HCT116 (cell line): Measurements from ENCODE around the gene PRKCA. TPM values are rescaled to one million over a fixed set of nuclear protein-coding genes. Genes with fewer than 3 reads are reported as not detected.

Experiments
- ATAC-seq: fragments of 200-7000 bp; cut with Tn5 transposase; 2 replicates; pipeline ENCODE4 v1.9.1; 2020; ENCODE audit warnings: mild to moderate bottlenecking, moderate library complexity
- BruUV-seq: library from RNA; stranded (reverse); fragments of 400-500 nt; replicated peaks from 2 replicates; lab custom pipeline; 2021; lab: Mats Ljungman, UMichigan
- CTCF ChIA-PET: fragments of 300-600 bp; sonication (Branson Sonifier 250); formaldehyde crosslinking; loops from one replicate; lab custom pipeline; 2021; ENCODE audit warnings: antibody characterized with exemption; lab: Charles Lee
- POLR2A ChIA-PET: fragments of 300-600, 350-600 bp; sonication (Branson Sonifier 250); formaldehyde crosslinking; loops from one replicate; lab custom pipeline; 2021; ENCODE audit warnings: antibody characterized with exemption; lab: Charles Lee
- RAD21 ChIA-PET, 2 experiments: fragments of 300-600 bp; sonication (Branson Sonifier 250); formaldehyde crosslinking; loops; one replicate each; lab custom pipeline; 2023; ENCODE audit warnings: low total read pairs in 2 of 2; ENCODE audit not compliant: uncharacterized antibody in 2 of 2, unreplicated experiment in 2 of 2, low non-redundant PET in 1 of 2; lab: Charles Lee
- DNase-seq: peaks from one replicate; pipeline ENCODE4 v3.0.0-alpha.2; 2010; ENCODE audit warnings: low read depth, low spot score
- H2AFZ ChIP-seq: fragments of 200-600 bp; shearing (Covaris generic), sonication (generic); 2 replicates; pipeline ENCODE4 v1.6.1; 2017; ENCODE audit warnings: low read depth, mixed run types, mixed read lengths, antibody characterized with exemption, low read length; ENCODE audit not compliant: poor library complexity, severe bottlenecking
- H3K27ac ChIP-seq: 2 replicates; pipeline ENCODE4 v1.5.1; 2012; ENCODE audit warnings: low read depth, low read length
- H3K27me3 ChIP-seq: fragments of 200-600 bp; sonication (generic); 2 replicates; pipeline ENCODE4 v1.6.1; 2016; ENCODE audit warnings: mixed run types, low read length, mixed read lengths; ENCODE audit not compliant: insufficient read depth
- H3K36me3 ChIP-seq, 2 experiments: fragments of 200-500 bp in 1 of 2; fragments of 200-600 bp in 1 of 2; sonication (Bioruptor generic) in 1 of 2; sonication (generic) in 1 of 2; 2 replicates each; pipeline versions ENCODE4 v1.5.1 to v1.6.1; 2014 to 2016; ENCODE audit warnings: low read length in 2 of 2, inconsistent platforms in 1 of 2, mixed read lengths in 1 of 2, mixed run types in 1 of 2; ENCODE audit not compliant: insufficient read depth in 2 of 2, control insufficient read depth in 1 of 2
- H3K4me1 ChIP-seq, 2 experiments: fragments of 200-600 bp in 1 of 2; sonication (generic) in 1 of 2; 2 replicates each; pipeline versions ENCODE4 v1.5.1 to v1.6.1; 2012 to 2017; ENCODE audit warnings: low read length in 2 of 2, inconsistent platforms in 1 of 2, mild to moderate bottlenecking in 1 of 2, mixed read lengths in 1 of 2, mixed run types in 1 of 2, moderate library complexity in 1 of 2; ENCODE audit not compliant: insufficient read depth in 2 of 2, control insufficient read depth in 1 of 2
- H3K4me2 ChIP-seq: fragments of 200-600 bp; sonication (generic); 2 replicates; pipeline ENCODE4 v1.6.1; 2017; ENCODE audit warnings: mixed run types, low read length, mixed read lengths
- H3K4me3 ChIP-seq, 2 experiments: fragments of 200-600 bp in 1 of 2; sonication (generic) in 1 of 2; replicated peaks in 1 of 2; 2 replicates each; pipeline ENCODE4 v1.5.1; 2011 to 2016; ENCODE audit warnings: low read length in 2 of 2, control low read depth in 1 of 2, low read depth in 1 of 2, mild to moderate bottlenecking in 1 of 2, mixed read lengths in 1 of 2, mixed run types in 1 of 2
- H3K79me2 ChIP-seq: fragments of 200-600 bp; sonication (generic); 2 replicates; pipeline ENCODE4 v1.6.1; 2017; ENCODE audit warnings: mild to moderate bottlenecking, mixed run types, low read length, moderate library complexity, mixed read lengths; ENCODE audit not compliant: insufficient read depth
- H3K9ac ChIP-seq: fragments of 200-600 bp; sonication (generic); 2 replicates; pipeline ENCODE4 v1.6.1; 2016; ENCODE audit warnings: low read length, mixed read lengths
- H3K9me2 ChIP-seq: fragments of 200-600 bp; sonication (generic), shearing (Covaris generic); 2 replicates; pipeline ENCODE4 v1.6.1; 2017; ENCODE audit warnings: mixed run types, mild to moderate bottlenecking, moderate library complexity; ENCODE audit not compliant: insufficient read depth
- H3K9me3 ChIP-seq, 2 experiments: fragments of 200-500 bp in 1 of 2; fragments of 200-600 bp in 1 of 2; sonication (Bioruptor generic) in 1 of 2; sonication (generic) in 1 of 2; 2 replicates each; pipeline ENCODE4 v1.6.1; 2014 to 2017; ENCODE audit warnings: low read length in 2 of 2, mixed read lengths in 2 of 2, inconsistent platforms in 1 of 2, low read depth in 1 of 2, mild to moderate bottlenecking in 1 of 2, mixed run types in 1 of 2, moderate library complexity in 1 of 2; ENCODE audit not compliant: control insufficient read depth in 1 of 2, insufficient read depth in 1 of 2
- H4K20me1 ChIP-seq: fragments of 200-600 bp; sonication (generic), shearing (Covaris generic); 2 replicates; pipeline ENCODE4 v1.6.1; 2017; ENCODE audit warnings: mixed run types, mild to moderate bottlenecking, moderate library complexity; ENCODE audit not compliant: insufficient read depth
- CBX3 ChIP-seq: IDR thresholded peaks from 2 replicates; pipeline ENCODE4 v1.6.1; 2012; ENCODE audit warnings: low read depth
- CEBPB ChIP-seq: IDR thresholded peaks from 2 replicates; pipeline ENCODE4 v1.6.1; 2012; ENCODE audit warnings: low read depth
- EGR1 ChIP-seq: IDR thresholded peaks from 2 replicates; pipeline ENCODE4 v1.6.1; 2012; ENCODE audit warnings: low read depth
- ELF1 ChIP-seq: IDR thresholded peaks from 2 replicates; pipeline ENCODE4 v1.6.1; 2012; ENCODE audit warnings: low read depth, borderline replicate concordance
- EZH2phosphoT487 ChIP-seq: fragments of 200-600 bp; IDR thresholded peaks from 2 replicates; pipeline ENCODE4 v1.6.1; 2018; ENCODE audit warnings: antibody characterized with exemption, borderline replicate concordance
- FOSL1 ChIP-seq: IDR thresholded peaks from 2 replicates; pipeline ENCODE4 v1.6.1; 2012; ENCODE audit warnings: low read depth
- JUND ChIP-seq: IDR thresholded peaks from 2 replicates; pipeline ENCODE4 v1.6.1; 2012
- POLR2A ChIP-seq: IDR thresholded peaks from 2 replicates; pipeline ENCODE4 v1.7.0; 2011; ENCODE audit warnings: borderline replicate concordance; ENCODE audit not compliant: insufficient read depth, insufficient read length; ENCODE audit errors: extremely low read depth
- POLR2AphosphoS5 ChIP-seq: IDR thresholded peaks from 2 replicates; pipeline ENCODE4 v1.6.1; 2011; ENCODE audit warnings: mild to moderate bottlenecking, low read depth, low read length, moderate library complexity
- SIN3A ChIP-seq: IDR thresholded peaks from 2 replicates; pipeline ENCODE4 v1.6.1; 2012; ENCODE audit warnings: low read depth
- SP1 ChIP-seq: IDR thresholded peaks from 2 replicates; pipeline ENCODE4 v1.6.1; 2012; ENCODE audit warnings: low read depth
- SRF ChIP-seq: IDR thresholded peaks from 2 replicates; pipeline ENCODE4 v1.6.1; 2012; ENCODE audit warnings: low read depth
- YY1 ChIP-seq: IDR thresholded peaks from 2 replicates; pipeline ENCODE4 v1.6.1; 2011; ENCODE audit warnings: low read length, low read depth, moderate library complexity, mild to moderate bottlenecking; ENCODE audit not compliant: insufficient replicate concordance; ENCODE audit errors: extremely low read depth
- ZFX ChIP-seq: fragments of 450-650 bp; IDR thresholded peaks from 2 replicates; pipeline ENCODE4 v1.6.1; 2017
- ZNF274 ChIP-seq: fragments of 200-500 bp; sonication (Bioruptor generic); IDR thresholded peaks from 2 replicates; pipeline ENCODE4 v1.6.1; 2014; ENCODE audit warnings: mild to moderate bottlenecking, low read depth, low read length, inconsistent platforms
- intact Hi-C: fragments of 100-400 bp; cut with micrococcal nuclease; formaldehyde crosslinking; loops from 2 replicates; pipeline ENCODE4 v1.10.0; 2022
- total RNA-seq: library from RNA; stranded (reverse); gene quantifications from one replicate; pipeline ENCODE4 v1.2.1, GENCODE V29; 2021; ENCODE audit not compliant: unreplicated experiment
- TF ChIP-seq, protein P1 (sequence below): IDR thresholded peaks from 2 replicates; pipeline ENCODE4 v1.6.1; 2012
- TF ChIP-seq, protein P2 (sequence below): IDR thresholded peaks from 2 replicates; pipeline ENCODE4 v1.6.1; 2012; ENCODE audit warnings: low read depth
- TF ChIP-seq, protein P3 (sequence below): IDR thresholded peaks from 2 replicates; pipeline ENCODE4 v1.6.1; 2011; ENCODE audit warnings: mild to moderate bottlenecking, low read length, moderate library complexity; ENCODE audit not compliant: insufficient replicate concordance; ENCODE audit errors: extremely low read depth
- TF ChIP-seq, protein P4 (sequence below): IDR thresholded peaks from 2 replicates; pipeline ENCODE4 v1.6.1; 2012

Gene PRKCA
- total RNA-seq, 1 experiment from 2014 or later = 18.8 TPM

DNA sequence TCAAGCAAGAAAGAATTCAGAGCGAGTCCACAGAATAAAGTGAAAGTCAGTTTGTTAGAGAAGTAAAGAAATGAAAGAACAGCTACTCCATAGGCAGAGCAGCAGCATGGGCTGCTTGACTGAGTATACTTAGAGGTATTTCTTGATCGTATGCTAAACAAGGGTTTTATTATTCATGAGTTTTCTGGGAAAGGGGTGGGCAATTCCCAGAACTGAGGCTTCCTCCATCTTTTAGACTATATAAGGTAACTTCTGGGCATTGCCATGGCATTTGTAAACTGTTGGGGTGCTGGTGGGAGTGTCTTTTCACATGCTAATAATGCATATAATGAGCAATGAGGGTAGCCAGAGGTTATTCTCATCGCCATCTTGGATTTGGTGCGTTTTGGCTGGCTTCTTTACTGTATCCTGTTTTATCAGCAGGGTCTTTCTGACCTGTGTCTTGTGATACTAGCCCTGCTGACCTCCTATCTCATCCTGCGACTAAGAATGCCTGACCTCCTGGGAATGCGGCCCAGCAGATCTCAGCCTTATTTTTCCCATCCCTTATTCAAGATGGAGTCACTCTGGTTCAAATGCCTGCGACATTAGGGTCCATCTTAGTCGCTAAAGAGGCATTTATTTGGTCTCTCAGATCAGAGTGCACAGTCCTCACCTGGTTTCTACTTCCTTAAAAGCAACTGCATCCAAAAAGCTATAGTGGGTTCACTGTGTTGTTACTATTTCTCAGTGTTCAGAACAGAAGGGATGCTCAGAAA lies 432.0 kb downstream of the PRKCA start:
- Histone ChIP-seq H3K79me2 (no peaks in the 10 kb centered on the region), H3K9ac (no peak overlapping the region), H3K27ac (no peak overlapping the region), H3K36me3 (no peaks in the 10 kb centered on the region), H3K4me1 (peaks cover 0 to 5% of the 10 kb centered on the region in 2 experiments; a peak in 2 of 4 replicates), H3K4me3 (no peak overlapping the region), H3K9me3 (no peaks in the 10 kb centered on the region), H2AFZ (no peak overlapping the region), H3K4me2 (no peak overlapping the region), H4K20me1 (no peaks in the 10 kb centered on the region), H3K27me3 (no peaks in the 10 kb centered on the region), H3K9me2 (no peaks in the 10 kb centered on the region)
- TF ChIP-seq, protein P1, sequence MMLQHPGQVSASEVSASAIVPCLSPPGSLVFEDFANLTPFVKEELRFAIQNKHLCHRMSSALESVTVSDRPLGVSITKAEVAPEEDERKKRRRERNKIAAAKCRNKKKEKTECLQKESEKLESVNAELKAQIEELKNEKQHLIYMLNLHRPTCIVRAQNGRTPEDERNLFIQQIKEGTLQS = no peak
- no peak for TF ChIP-seq JUND
- no peak for TF ChIP-seq SP1
- TF ChIP-seq, protein P2, sequence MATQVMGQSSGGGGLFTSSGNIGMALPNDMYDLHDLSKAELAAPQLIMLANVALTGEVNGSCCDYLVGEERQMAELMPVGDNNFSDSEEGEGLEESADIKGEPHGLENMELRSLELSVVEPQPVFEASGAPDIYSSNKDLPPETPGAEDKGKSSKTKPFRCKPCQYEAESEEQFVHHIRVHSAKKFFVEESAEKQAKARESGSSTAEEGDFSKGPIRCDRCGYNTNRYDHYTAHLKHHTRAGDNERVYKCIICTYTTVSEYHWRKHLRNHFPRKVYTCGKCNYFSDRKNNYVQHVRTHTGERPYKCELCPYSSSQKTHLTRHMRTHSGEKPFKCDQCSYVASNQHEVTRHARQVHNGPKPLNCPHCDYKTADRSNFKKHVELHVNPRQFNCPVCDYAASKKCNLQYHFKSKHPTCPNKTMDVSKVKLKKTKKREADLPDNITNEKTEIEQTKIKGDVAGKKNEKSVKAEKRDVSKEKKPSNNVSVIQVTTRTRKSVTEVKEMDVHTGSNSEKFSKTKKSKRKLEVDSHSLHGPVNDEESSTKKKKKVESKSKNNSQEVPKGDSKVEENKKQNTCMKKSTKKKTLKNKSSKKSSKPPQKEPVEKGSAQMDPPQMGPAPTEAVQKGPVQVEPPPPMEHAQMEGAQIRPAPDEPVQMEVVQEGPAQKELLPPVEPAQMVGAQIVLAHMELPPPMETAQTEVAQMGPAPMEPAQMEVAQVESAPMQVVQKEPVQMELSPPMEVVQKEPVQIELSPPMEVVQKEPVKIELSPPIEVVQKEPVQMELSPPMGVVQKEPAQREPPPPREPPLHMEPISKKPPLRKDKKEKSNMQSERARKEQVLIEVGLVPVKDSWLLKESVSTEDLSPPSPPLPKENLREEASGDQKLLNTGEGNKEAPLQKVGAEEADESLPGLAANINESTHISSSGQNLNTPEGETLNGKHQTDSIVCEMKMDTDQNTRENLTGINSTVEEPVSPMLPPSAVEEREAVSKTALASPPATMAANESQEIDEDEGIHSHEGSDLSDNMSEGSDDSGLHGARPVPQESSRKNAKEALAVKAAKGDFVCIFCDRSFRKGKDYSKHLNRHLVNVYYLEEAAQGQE = no peak
- TF ChIP-seq POLR2AphosphoS5 = no peak
- no peak for TF ChIP-seq YY1
- TF ChIP-seq CEBPB = no peak
- no peak for TF ChIP-seq CBX3
- TF ChIP-seq SRF = no peak
- no peak for TF ChIP-seq FOSL1
- TF ChIP-seq POLR2A = no peak
- TF ChIP-seq, protein P3, sequence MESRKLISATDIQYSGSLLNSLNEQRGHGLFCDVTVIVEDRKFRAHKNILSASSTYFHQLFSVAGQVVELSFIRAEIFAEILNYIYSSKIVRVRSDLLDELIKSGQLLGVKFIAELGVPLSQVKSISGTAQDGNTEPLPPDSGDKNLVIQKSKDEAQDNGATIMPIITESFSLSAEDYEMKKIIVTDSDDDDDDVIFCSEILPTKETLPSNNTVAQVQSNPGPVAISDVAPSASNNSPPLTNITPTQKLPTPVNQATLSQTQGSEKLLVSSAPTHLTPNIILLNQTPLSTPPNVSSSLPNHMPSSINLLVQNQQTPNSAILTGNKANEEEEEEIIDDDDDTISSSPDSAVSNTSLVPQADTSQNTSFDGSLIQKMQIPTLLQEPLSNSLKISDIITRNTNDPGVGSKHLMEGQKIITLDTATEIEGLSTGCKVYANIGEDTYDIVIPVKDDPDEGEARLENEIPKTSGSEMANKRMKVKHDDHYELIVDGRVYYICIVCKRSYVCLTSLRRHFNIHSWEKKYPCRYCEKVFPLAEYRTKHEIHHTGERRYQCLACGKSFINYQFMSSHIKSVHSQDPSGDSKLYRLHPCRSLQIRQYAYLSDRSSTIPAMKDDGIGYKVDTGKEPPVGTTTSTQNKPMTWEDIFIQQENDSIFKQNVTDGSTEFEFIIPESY = no peak
- TF ChIP-seq ZFX = no peak
- TF ChIP-seq, protein P4, sequence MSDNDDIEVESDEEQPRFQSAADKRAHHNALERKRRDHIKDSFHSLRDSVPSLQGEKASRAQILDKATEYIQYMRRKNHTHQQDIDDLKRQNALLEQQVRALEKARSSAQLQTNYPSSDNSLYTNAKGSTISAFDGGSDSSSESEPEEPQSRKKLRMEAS = no peak
- TF ChIP-seq ZNF274 = no peak
- no peak for TF ChIP-seq SIN3A
- TF ChIP-seq EZH2phosphoT487 = no peak
- no peak for TF ChIP-seq EGR1
- no peak for TF ChIP-seq ELF1
- no TSS peak for BruUV-seq
- intact Hi-C loops = no loop called here
- CTCF ChIA-PET = no interaction called here
- POLR2A ChIA-PET = no interaction called here
- DNase-seq = no peak
- no peak for ATAC-seq
- RAD21 ChIA-PET = no interaction called here
